GM12878 (cell line): ENCODE results near the gene MEGF6.

Experiments
- ATF2 ChIP-seq: IDR thresholded peaks from 2 replicates; pipeline ENCODE4 v1.6.1; 2012; ENCODE audit warnings: low read length, inconsistent platforms
- EP300 ChIP-seq, 2 experiments: fragments of 150-350 bp in 1 of 2; IDR thresholded peaks; 2 replicates each; pipeline ENCODE4 v1.6.1; 2011 to 2012; ENCODE audit warnings: low read depth in 2 of 2, low read length in 2 of 2, borderline replicate concordance in 1 of 2, improper control_type of control experiment in 1 of 2, inconsistent platforms in 1 of 2; ENCODE audit not compliant: control insufficient read depth in 1 of 2

- no peak for TF ChIP-seq EP300 (IDR thresholded peaks at IDR 0.05; ENCODE audit: borderline replicate concordance in 1 of 2, control insufficient read depth in 1 of 2, low read depth in 2 of 2, low read length in 2 of 2)
- no peak for TF ChIP-seq ATF2
Measured at GRCh38 chr1:3650248-3651025, 39.1 kb upstream of the MEGF6 start.
